Stimulated activated CD8-positive, alpha-beta memory T cell treated with anti-CD3 and anti-CD28 coated beads, Interleukin-7, amount 100 ng/mL, for 48 hours (primary cell): ENCODE data around the gene GAPVD1.
"Not testable (repeated sequence)": the region's sequence is repeated elsewhere in the genome, so short reads cannot be mapped to it uniquely, and the experiment has no call there.

ENCODE experiments used
- DNase-seq, 2 donors: peaks; one replicate each; pipeline ENCODE4 v3.0.0-alpha.2; 2020; ENCODE audit warnings: low read depth in 1 of 2; ENCODE audit errors: extremely low read depth in 1 of 2

GAPVD1 gene, protein sequence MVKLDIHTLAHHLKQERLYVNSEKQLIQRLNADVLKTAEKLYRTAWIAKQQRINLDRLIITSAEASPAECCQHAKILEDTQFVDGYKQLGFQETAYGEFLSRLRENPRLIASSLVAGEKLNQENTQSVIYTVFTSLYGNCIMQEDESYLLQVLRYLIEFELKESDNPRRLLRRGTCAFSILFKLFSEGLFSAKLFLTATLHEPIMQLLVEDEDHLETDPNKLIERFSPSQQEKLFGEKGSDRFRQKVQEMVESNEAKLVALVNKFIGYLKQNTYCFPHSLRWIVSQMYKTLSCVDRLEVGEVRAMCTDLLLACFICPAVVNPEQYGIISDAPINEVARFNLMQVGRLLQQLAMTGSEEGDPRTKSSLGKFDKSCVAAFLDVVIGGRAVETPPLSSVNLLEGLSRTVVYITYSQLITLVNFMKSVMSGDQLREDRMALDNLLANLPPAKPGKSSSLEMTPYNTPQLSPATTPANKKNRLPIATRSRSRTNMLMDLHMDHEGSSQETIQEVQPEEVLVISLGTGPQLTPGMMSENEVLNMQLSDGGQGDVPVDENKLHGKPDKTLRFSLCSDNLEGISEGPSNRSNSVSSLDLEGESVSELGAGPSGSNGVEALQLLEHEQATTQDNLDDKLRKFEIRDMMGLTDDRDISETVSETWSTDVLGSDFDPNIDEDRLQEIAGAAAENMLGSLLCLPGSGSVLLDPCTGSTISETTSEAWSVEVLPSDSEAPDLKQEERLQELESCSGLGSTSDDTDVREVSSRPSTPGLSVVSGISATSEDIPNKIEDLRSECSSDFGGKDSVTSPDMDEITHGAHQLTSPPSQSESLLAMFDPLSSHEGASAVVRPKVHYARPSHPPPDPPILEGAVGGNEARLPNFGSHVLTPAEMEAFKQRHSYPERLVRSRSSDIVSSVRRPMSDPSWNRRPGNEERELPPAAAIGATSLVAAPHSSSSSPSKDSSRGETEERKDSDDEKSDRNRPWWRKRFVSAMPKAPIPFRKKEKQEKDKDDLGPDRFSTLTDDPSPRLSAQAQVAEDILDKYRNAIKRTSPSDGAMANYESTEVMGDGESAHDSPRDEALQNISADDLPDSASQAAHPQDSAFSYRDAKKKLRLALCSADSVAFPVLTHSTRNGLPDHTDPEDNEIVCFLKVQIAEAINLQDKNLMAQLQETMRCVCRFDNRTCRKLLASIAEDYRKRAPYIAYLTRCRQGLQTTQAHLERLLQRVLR (N-terminal part only)

DNA sequence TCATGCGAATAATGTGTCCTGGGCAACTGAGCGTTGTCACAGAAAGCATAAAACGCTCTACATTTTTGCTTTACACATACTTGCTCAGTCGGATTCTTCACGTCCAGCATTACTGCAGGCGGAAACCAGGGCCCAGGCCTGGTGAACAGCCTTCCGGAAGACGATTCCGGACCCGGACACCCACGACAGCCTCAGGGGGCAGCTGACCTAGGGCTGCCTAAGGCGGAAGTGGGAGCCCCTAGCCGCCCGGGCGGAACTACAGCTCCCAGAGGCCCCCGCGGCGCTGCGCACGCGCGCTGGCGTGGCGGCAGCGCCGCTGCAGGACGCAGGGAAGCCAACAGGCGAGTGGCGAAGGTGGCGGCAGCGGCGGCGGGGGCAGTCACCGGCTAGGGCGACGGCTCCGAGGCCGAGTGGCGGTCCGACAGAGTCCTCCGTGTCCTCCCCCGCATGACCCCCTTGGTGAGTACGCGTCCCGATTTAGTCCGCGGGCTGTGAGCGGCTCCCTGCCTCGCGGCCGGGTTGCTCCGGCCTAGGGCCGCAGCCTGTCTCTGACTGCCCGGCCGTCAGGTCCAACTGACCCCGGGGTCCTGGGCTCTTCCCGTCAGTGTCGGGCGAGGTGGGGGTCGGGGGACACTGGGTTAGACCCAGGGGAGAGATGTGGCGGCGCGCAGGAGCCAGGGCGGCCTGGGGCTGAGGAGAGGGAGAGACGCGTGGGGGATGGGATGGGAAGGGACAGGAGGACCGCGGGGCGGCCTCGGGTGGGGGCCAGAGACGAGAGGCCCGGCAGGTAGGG is at the start of gene GAPVD1:
TSS of gene GAPVD1 (plus strand) at position 326 of the 793 bp plus-strand sequence. CDS start 37,096 bp downstream, outside the sequence.
- DNase-seq: peak; percentile 84 to 88

DNA sequence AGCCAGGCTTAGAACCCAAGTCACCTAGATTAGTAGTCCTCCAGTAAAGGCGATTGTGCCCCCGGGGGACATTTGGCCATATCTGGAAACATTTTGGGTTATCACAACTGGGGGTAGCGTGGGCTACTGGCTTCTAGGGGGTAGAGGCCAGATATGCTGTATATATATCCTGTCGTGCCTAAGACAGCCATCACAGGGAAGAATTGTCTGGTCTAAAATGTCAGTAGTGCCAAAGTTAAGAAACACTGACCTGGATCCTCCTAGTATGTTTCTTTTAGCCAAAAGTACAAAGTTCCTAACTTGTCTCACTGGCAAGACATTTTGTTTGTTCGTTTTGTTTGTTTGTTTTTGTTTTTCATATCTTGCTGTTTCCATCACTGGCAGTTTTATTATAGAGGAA is 47.4 kb upstream of the GAPVD1 start:
- no peak for DNase-seq

DNA sequence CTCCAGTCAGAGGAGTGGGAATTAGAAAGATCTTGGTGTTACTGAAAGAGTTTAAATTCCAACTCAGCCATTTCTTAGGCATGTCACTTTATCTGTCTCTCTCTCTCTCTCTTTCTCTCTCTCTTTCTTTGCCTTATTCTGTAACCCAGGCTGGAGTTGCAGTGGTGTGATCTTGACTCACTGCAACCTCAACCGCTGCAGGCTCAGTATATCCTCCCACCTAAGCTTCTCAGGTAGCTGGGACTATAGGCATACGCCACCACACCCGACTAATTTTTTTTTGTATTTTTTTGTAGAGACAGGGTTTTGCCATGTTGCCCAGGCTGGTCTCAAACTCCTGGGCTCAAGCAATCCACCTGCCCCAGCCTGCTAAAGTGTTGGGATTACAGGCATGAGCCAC is 43.0 kb upstream of the GAPVD1 start:
- DNase-seq: no peak

DNA sequence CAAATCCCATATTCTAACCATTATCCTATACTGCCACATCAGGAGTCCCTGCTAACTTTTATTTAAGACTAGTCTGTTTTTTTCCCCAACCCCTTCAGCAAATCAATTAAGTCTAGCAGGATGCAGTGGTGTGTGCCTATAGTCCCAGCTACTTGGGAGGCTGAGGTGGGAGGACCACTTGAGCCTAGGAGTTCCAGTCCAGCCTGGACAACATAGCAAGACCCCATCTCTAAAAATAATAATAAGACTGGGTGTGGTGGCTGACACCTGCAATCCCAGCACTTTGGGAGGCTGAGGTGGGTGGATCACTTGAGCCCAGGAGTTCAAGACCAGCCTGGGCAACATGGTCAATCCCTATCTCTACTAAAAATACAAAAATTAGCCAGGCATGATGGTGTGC is 36.8 kb upstream of the GAPVD1 start:
- DNase-seq: not testable (repeated sequence)

DNA sequence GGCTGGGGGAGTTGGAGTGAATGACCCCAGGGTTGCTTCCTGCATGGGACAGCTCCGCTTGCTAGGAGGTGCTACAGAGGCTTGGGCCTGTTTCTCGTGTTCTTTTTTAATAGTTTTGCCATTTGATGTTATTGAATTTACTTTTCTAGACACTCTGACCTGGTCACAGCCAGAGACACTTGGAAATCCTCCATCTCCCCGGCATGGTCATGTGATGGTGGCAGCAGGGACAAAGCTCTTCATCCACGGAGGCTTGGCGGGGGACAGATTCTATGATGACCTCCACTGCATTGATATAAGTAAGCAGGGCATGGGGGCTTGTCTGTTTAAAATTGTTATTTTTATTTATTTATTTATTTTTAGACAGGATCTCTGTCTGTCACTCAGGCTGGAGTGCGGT is 33.9 kb upstream of the GAPVD1 start:
- no peak for DNase-seq

DNA sequence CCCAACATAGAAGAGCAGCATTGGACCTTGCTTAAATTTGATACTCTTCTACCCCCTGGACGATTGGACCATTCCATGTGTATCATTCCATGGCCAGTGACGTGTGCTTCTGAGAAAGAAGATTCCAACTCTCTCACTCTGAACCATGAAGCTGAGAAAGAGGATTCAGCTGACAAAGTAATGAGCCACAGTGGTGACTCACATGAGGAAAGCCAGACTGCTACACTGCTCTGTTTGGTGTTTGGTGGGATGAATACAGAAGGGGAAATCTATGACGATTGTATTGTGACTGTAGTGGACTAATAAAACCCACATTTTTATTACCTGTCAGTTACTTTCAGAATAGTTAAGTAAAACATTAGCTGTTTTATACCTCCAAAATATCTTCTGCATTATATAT is 27.9 kb upstream of the GAPVD1 start:
- no peak for DNase-seq

DNA sequence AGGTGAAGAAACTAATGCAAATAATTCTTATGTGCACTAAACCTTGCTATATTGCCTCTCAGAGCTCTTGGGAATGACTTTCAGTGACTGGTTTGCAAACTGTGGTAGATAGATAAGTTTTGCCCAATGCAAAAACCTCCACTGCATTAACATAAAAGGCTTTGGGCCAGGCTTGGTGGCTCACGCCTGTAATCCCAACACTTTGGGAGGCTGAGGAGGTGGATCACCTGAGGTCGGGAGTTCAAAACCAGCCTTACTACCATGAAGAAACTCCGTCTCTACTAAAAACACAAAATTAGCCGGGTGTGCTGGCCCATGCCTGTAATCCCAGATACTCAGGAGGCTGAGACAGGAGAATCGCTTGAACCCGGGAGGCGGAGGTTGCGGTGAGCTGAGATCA is 27.5 kb upstream of the GAPVD1 start:
- DNase-seq: not testable (repeated sequence)

DNA sequence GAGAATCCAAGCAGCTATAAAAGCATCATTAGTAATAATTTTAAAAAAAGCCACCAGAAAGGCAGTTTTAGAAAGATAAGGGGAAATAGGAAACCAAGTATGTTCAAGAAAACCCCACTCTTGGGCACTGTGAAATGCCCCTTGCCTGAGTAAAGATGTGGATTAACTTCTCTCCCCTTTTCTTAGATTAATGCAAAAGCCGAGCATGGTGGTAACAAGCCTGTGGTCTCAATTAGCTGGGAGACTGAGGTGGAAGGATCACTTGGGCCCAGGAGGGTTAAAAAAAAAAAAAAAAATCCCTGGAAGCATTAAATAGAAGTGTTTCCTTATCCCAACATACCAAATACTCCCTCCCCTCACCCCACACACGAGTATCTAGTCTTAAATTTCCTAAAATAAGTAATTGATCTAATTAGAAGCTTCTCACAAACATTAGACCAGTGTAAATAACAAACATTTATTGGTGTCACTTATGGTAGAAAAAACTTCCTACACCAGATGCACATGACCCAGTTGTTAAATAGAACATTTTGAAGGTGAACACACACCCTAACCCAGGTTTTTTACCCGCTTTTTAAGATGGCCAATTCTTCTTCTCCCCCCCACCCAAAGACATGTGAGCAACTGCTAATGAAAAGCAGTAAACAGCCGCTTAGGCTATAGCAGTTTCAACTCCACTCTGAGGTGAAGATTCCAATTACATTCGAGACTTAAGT is 25.7 kb upstream of the GAPVD1 start:
- no peak for DNase-seq

DNA sequence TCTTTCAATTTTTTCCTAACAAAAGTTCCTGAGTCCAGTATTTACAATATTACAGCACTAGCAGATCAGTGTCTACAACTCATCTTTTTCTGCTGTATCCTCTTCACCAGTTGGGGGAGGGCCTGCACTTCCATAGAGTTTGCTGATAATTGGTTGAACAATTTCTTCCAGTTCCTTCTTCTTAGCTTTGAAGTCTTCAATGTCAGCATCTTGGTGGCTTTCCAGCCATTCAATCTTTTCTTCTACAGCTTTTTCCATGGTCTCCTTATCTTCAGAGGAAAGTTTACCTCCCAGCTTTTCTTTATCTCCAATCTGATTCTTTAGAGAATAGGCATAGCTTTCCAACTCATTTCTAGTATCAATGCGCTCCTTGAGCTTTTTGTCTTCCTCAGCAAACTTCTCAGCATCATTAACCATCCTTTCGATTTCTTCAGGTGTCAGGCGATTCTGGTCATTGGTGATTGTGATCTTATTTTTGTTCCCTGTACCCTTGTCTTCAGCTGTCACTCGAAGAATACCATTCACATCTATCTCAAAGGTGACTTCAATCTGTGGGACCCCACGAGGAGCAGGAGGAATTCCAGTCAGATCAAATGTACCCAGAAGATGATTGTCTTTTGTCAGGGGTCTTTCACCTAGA is 25.0 kb upstream of the GAPVD1 start:
- DNase-seq: not testable (repeated sequence)

DNA sequence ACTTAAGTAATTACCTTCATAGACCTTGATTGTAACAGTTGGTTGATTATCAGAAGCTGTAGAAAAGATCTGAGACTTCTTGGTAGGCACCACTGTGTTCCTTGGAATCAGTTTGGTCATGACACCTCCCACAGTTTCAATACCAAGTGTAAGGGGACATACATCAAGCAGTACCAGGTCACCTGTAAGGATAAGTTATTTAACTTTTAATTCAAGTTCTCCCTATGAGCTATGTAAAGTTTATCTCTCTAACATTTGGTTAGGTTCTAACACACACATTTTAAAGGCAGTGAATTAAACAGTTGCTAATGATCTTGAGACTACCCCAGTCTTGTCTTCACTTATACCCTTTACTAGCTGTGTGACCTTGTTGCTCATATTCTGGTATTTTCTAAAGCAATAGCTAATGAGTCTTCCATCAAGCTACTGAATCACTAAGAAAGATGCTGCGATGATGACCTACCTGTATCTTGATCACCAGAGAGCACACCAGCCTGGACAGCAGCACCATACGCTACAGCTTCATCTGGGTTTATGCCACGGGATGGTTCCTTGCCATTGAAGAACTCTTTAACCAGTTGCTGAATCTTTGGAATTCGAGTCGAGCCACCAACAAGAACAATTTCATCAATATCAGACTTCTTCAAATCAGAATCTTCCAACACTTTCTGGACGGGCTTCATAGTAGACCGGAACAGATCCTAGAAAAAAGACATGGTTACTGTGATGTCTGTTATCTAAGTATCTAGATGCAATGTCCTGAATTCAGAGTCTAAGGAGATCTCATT is 23.3 kb upstream of the GAPVD1 start:
- DNase-seq: no peak

DNA sequence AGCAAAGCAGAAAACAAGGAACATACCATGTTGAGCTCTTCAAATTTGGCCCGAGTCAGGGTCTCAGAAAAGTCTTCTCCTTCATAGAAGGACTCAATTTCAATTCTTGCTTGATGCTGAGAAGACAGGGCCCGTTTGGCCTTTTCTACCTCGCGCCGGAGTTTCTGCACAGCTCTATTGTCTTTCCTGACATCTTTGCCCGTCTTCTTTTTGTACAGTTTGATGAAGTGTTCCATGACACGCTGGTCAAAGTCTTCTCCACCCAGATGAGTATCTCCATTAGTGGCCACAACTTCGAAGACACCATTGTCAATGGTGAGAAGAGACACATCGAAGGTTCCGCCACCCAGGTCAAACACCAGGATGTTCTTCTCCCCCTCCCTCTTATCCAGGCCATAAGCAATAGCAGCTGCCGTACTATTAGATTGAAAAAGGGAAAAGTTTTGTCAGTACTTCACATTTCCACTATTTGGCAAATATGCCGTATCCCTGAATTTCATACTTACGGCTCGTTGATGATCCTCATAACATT is 22.6 kb upstream of the GAPVD1 start:
- DNase-seq: no peak

DNA sequence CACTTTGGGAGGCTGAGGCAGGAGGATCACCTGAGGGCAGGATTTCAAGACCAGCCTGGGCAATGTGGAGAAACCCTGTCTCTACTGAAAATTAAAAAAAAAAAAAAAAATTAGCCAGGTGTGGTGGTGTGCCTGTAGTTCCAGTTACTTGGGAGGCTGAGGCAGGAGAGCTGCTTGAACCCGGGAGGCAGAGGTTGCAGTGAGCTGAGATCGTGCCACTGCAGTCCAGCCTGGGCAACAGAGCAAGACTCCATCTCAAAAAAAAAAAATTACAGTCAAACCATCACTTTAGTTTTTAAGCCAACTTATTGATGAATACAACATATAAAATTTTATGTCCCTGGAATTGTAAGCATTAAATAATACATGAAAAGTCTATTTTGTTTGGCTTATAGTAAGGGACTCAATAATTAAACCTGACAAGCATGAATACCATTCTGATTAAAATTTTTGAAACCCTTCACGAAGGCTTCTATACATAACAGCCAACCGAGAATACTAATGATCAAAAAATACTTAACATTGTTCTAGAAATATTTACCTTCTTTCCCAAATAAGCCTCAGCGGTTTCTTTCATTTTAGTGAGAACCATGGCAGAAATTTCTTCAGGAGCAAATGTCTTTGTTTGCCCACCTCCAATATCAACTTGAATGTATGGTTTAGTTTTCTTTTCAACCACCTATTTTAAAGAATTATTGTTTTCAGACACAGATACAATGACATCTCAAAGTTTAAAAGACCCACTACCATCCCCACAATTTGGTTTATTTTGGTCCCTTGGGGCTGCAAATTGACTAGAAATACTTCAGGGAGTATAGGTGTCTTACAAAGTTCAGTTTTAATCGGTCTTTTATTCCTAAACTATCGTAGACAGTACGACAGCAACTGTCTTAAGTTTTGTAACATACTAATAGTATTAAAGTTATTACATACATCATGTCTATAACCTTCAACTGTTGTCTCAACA is 21.7 kb upstream of the GAPVD1 start:
- no peak for DNase-seq

DNA sequence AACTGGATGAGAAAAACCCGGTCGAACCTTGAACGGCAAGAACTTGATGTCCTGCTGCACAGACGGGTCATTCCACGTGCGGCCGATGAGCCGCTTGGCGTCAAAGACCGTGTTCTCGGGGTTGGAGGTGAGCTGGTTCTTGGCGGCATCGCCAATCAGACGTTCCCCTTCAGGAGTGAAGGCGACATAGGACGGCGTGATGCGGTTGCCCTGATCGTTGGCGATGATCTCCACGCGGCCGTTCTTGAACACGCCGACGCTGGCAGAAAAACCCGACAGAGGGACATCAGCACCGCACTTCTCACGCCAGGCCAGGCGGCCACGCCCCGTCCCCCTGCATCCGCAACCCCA is 21.0 kb upstream of the GAPVD1 start:
- no peak for DNase-seq

DNA sequence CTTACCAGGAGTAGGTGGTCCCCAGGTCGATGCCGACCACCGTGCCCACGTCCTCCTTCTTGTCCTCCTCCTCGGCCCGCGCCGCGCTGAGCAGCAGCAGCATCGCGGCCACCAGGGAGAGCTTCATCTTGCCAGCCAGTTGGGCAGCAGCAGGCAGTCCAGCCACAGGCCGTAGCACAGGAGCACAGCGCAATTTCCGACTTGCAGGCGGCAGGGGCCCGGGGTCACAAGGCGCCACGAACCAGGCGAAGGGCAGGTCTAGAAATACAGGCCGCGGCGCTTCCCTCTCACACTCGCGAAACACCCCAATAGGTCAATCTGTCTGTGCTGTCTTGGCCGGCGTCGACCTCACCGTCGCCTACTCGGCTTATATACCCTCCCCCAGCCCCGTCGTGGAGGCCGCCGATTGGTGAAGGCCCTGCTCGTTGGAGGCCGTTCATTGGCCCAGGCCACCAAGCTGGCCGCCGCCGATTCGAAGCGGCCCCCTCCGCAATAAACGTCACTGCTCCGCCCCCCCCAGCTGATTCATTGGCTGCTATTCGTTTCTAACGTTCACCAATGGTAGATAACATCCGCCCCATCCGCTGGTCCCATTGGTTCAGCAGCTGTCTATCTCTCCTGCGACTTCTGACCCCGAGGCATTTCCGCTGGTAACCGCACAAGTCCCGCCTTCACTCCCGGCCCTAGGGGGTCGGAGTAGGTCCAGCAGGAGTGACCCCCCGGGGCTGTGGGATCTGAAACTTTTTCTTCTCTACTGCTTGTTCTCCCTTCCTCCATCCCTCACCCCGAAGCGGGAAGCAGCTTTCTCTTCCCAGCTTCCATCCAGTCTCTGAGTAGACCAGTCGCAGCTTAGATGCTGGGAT is 20.4 kb upstream of the GAPVD1 start, which contains the start of gene HSPA5:
TSS of gene HSPA5 (minus strand) at position 344 of the 863 bp plus-strand sequence. CDS start at position 127, 217 bp downstream.
- DNase-seq: peak; percentile 98 to 100

DNA sequence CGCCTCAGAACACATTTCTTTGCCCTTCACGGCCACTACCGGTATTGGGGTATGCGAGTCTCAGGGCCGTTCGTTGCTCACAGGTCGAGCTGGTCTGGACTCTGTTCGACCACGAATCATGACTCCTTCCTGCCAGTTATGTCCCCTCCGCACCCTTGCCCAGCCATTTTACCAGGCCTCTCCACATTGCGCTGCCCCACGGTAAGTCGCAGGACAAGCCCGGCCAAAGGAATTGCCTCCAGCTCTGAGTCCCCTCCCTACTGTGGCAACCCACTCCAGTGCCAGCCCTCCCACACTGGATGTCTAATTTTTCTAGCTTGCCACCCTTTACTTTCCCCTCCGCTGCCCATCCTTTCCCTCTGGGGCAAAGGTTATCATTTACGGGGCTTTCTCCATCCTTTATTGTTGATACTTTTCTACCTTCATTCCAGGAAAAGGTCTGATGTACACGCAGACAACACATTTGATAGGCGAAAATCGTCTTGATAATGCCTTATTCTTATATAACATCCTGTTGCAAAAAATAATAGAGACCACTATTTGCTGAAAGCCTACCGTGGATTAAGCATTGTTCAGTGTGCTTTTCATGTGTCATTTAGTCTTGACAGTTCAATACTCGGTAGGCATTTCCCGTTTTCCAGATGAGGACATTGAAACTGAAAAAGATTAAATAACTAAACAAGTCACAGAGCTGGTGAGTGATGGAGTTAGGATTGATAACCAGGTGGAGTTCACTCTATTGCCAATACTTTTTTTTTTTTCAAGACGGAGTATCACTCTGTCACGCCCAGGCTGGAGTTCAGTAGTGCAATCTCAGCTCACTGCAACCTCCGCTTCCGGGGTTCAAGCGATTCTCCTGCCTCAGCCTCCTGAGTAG is 19.5 kb upstream of the GAPVD1 start:
- DNase-seq: peak in 1 of 2 donors; percentile 11
